Activated CD8-positive, alpha-beta T cell treated with anti-CD3 and anti-CD28 coated beads for 36 hours (primary cell): ENCODE results near the gene IST1. TPM values are rescaled to one million over a fixed set of nuclear protein-coding genes. Genes with fewer than 3 reads are reported as not detected.

Experiments used
- ATAC-seq: fragments of 200-7000 bp; cut with Tn5 transposase; one replicate; pipeline ENCODE4 v1.10.0; 2021; ENCODE audit warnings: mild to moderate bottlenecking, moderate library complexity
- CTCF ChIA-PET: fragments of 350-600 bp; sonication (Branson Sonifier 250); formaldehyde crosslinking; loops from one replicate; lab custom pipeline; 2021; ENCODE audit warnings: antibody characterized with exemption; lab: Charles Lee
- POLR2A ChIA-PET: fragments of 350-600 bp; sonication (Branson Sonifier 250); formaldehyde crosslinking; loops from one replicate; lab custom pipeline; 2021; ENCODE audit warnings: antibody characterized with exemption; lab: Charles Lee
- DNase-seq: peaks from one replicate; pipeline ENCODE4 v3.0.0-alpha.2; 2020
- H3K27ac Mint-ChIP-seq: one replicate; pipeline ENCODE4 v1.8.0; 2021; ENCODE audit warnings: mild to moderate bottlenecking, mixed read lengths
- H3K27me3 Mint-ChIP-seq: one replicate; pipeline ENCODE4 v1.8.0; 2021; ENCODE audit warnings: mixed read lengths
- H3K36me3 Mint-ChIP-seq: one replicate; pipeline ENCODE4 v1.8.0; 2021; ENCODE audit warnings: low read depth, mixed read lengths
- H3K4me1 Mint-ChIP-seq: one replicate; pipeline ENCODE4 v1.8.0; 2021; ENCODE audit warnings: low read depth, mixed read lengths
- H3K4me3 Mint-ChIP-seq: one replicate; pipeline ENCODE4 v1.8.0; 2021; ENCODE audit warnings: mild to moderate bottlenecking, moderate library complexity, mixed read lengths
- H3K9me3 Mint-ChIP-seq: one replicate; pipeline ENCODE4 v1.8.0; 2021; ENCODE audit warnings: mixed read lengths
- CTCF ChIP-seq: fragments of 200-600 bp; IDR thresholded peaks from one replicate; pipeline ENCODE4 v1.8.0; 2022; ENCODE audit warnings: antibody characterized with exemption, mild to moderate bottlenecking
- intact Hi-C: fragments of 100-400 bp; cut with micrococcal nuclease; formaldehyde crosslinking; loops from one replicate; pipeline ENCODE4 v1.10.0; 2022
- total RNA-seq, 2 experiments: library from RNA; stranded (reverse); gene quantifications; one replicate each; pipeline ENCODE4 v1.2.3, GENCODE V29; 2021

Gene IST1
- total RNA-seq, 2 experiments from 2014 or later = 157 to 175 TPM

GRCh38 chr16:71916397-71916920, 21.1 kb downstream of the IST1 start:
- ATAC-seq = no peak
- intact Hi-C loops = no loop called here
- TF ChIP-seq CTCF = no peak
- Mint-ChIP-seq H3K27me3 (no peaks in the 10 kb centered on the region), H3K4me1 (peaks cover 43% of the 10 kb centered on the region), H3K4me3 (no peak overlapping the region), H3K27ac (peak overlapping the region; percentile 44), H3K9me3 (no peaks in the 10 kb centered on the region), H3K36me3 (peaks cover 68% of the 10 kb centered on the region)
- ChIA-PET CTCF (interaction anchor here (1.3 to 1.7 kb wide), 2 partner anchors 13 to 45 kb away, joined by 4 to 11 read pairs; no protein-coding TSS in a partner anchor), POLR2A (interaction anchor here (0.6 to 1.5 kb wide), 3 partner anchors 13 to 571 kb away, joined by 3 read pairs; no protein-coding TSS in a partner anchor)
- no peak for DNase-seq

GRCh38 chr16:71917900-71918299, 22.6 kb downstream of the IST1 start:
- DNase-seq (no peak), ATAC-seq (no peak)
- CTCF ChIA-PET = no interaction called here
- H3K36me3 Mint-ChIP-seq = peaks cover 71% of the 10 kb centered on the region
- no peak overlapping the region for H3K4me3 Mint-ChIP-seq
- peaks cover 34% of the 10 kb centered on the region for H3K4me1 Mint-ChIP-seq
- H3K9me3 Mint-ChIP-seq = no peaks in the 10 kb centered on the region
- H3K27ac Mint-ChIP-seq = no peak overlapping the region
- TF ChIP-seq CTCF = no peak
- POLR2A ChIA-PET = interaction anchor here (0.6 kb wide), 1 partner anchor 34 kb away, joined by 3 read pairs; the partner anchor contains the start of gene ZNF821
- no peaks in the 10 kb centered on the region for H3K27me3 Mint-ChIP-seq
- intact Hi-C loops = no loop called here

GRCh38 chr16:71919035-71919434, 23.7 kb downstream of the IST1 start:
- TF ChIP-seq CTCF = no peak
- intact Hi-C loops = no loop called here
- ATAC-seq (no peak), DNase-seq (no peak)
- peaks cover 73% of the 10 kb centered on the region for H3K36me3 Mint-ChIP-seq
- peaks cover 27% of the 10 kb centered on the region for H3K4me1 Mint-ChIP-seq
- no peaks in the 10 kb centered on the region for H3K27me3 Mint-ChIP-seq
- no peaks in the 10 kb centered on the region for H3K9me3 Mint-ChIP-seq
- H3K27ac Mint-ChIP-seq = no peak overlapping the region
- CTCF ChIA-PET = interaction anchor here (1.4 kb wide), 1 partner anchor 37 kb away, joined by 5 read pairs; no protein-coding TSS in a partner anchor
- POLR2A ChIA-PET = interaction anchor here (1.6 kb wide), 1 partner anchor 35 kb away, joined by 4 read pairs; the partner anchor contains the start of gene ZNF821
- H3K4me3 Mint-ChIP-seq = no peak overlapping the region

- Mint-ChIP-seq H3K36me3 (peaks cover 72% of the 10 kb centered on the region), H3K4me1 (peaks cover 12% of the 10 kb centered on the region), H3K27ac (peak overlapping the region; percentile 18), H3K27me3 (no peaks in the 10 kb centered on the region), H3K4me3 (no peak overlapping the region), H3K9me3 (no peaks in the 10 kb centered on the region)
- ChIA-PET CTCF (interaction anchor here (3.0 kb wide), 1 partner anchor 41 kb away, joined by 9 read pairs; no protein-coding TSS in a partner anchor), POLR2A (no interaction called here)
- no peak for DNase-seq
- TF ChIP-seq CTCF = no peak
- intact Hi-C loops = no loop called here
- no peak for ATAC-seq
These were observed 25.3 kb downstream of the IST1 start for GRCh38 chr16:71920658-71921057.
